ENCODE measurements around the gene CCNQ.
A peak's percentile ranks its signal among the peaks of the same experiment; 100 is the strongest.

CCNQ gene

GRCh38 chrX:153595859-153596857 is 2.8 kb downstream of the CCNQ start:
- no peak for DNase-seq

GRCh38 chrX:153595387-153595786 is 3.6 kb downstream of the CCNQ start:
- no peak for DNase-seq

- DNase-seq = no peak
Measured at GRCh38 chrX:153593811-153594500, 5.0 kb downstream of the CCNQ start.

- DNase-seq = no peak
Measured at GRCh38 chrX:153592966-153593688, 5.8 kb downstream of the CCNQ start.

GRCh38 chrX:153592091-153592833 is 6.7 kb downstream of the CCNQ start:
- no peak for DNase-seq

- no peak for DNase-seq
Measured at GRCh38 chrX:153590961-153591956, 7.7 kb downstream of the CCNQ start.

- DNase-seq = no peak
Measured at GRCh38 chrX:153588782-153589446, 10.0 kb downstream of the CCNQ start.

GRCh38 chrX:153588021-153588781 is 10.7 kb downstream of the CCNQ start:
- no peak for DNase-seq

GRCh38 chrX:153587342-153587741 is 11.6 kb downstream of the CCNQ start:
- no peak for DNase-seq

- DNase-seq = no peak
Measured at GRCh38 chrX:153585827-153586226, 13.1 kb downstream of the CCNQ start.

GRCh38 chrX:153583433-153583832 is 15.5 kb downstream of the CCNQ start:
- no peak for DNase-seq

GRCh38 chrX:153582896-153583295 is 16.0 kb downstream of the CCNQ start:
- DNase-seq = peak; percentile 71

- DNase-seq = no peak
Measured at GRCh38 chrX:153580700-153581386, 18.1 kb downstream of the CCNQ start.

- no peak for DNase-seq
Measured at GRCh38 chrX:153578889-153579288, 20.1 kb downstream of the CCNQ start.

- DNase-seq = no peak
Measured at GRCh38 chrX:153578200-153578835, 20.6 kb downstream of the CCNQ start.

- DNase-seq = no peak
Measured at GRCh38 chrX:153576961-153577360, 22.0 kb downstream of the CCNQ start.

GRCh38 chrX:153576239-153576870 is 22.6 kb downstream of the CCNQ start:
- DNase-seq = no peak

- no peak for DNase-seq
Measured at GRCh38 chrX:153573984-153574383, 25.0 kb downstream of the CCNQ start.
